ENCODE measurements around the gene PIP4K2A.

Gene PIP4K2A

GRCh38 chr10:22666287-22667092 is 47.9 kb downstream of the PIP4K2A start:
- peak; percentile 56 for DNase-seq (ENCODE audit: low read depth)

GRCh38 chr10:22665329-22665728 is 49.0 kb downstream of the PIP4K2A start:
- no peak for DNase-seq (ENCODE audit: low read depth)

GRCh38 chr10:22662733-22663330 is 51.5 kb downstream of the PIP4K2A start:
- no peak for DNase-seq (ENCODE audit: low read depth)

- no peak for DNase-seq (ENCODE audit: low read depth)
Measured at GRCh38 chr10:22659866-22660265, 54.5 kb downstream of the PIP4K2A start.

GRCh38 chr10:22658745-22659410 is 55.5 kb downstream of the PIP4K2A start:
- peak; percentile 60 for DNase-seq (ENCODE audit: low read depth)

GRCh38 chr10:22657566-22658225 is 56.7 kb downstream of the PIP4K2A start:
- DNase-seq (ENCODE audit: low read depth), result peak; percentile 86

- no peak for DNase-seq (ENCODE audit: low read depth)
Measured at GRCh38 chr10:22657024-22657423, 57.4 kb downstream of the PIP4K2A start.

- DNase-seq (ENCODE audit: low read depth), result no peak
Measured at GRCh38 chr10:22656036-22656435, 58.3 kb downstream of the PIP4K2A start.

GRCh38 chr10:22655312-22655981 is 58.9 kb downstream of the PIP4K2A start:
- DNase-seq (ENCODE audit: low read depth), result peak; percentile 94

- DNase-seq (ENCODE audit: low read depth), result no peak
Measured at GRCh38 chr10:22652988-22653481, 61.3 kb downstream of the PIP4K2A start.

- DNase-seq (ENCODE audit: low read depth), result no peak
Measured at GRCh38 chr10:22651276-22651980, 63.0 kb downstream of the PIP4K2A start.

- DNase-seq (ENCODE audit: low read depth), result no peak
Measured at GRCh38 chr10:22649994-22650393, 64.4 kb downstream of the PIP4K2A start.

GRCh38 chr10:22649390-22649841 is 65.0 kb downstream of the PIP4K2A start:
- DNase-seq (ENCODE audit: low read depth), result no peak

GRCh38 chr10:22648547-22648961 is 65.8 kb downstream of the PIP4K2A start:
- DNase-seq (ENCODE audit: low read depth), result peak; percentile 58

GRCh38 chr10:22647244-22647643 is 67.1 kb downstream of the PIP4K2A start:
- no peak for DNase-seq (ENCODE audit: low read depth)

GRCh38 chr10:22646388-22646853 is 68.0 kb downstream of the PIP4K2A start:
- no peak for DNase-seq (ENCODE audit: low read depth)

- no peak for DNase-seq (ENCODE audit: low read depth)
Measured at GRCh38 chr10:22644222-22644621, 70.2 kb downstream of the PIP4K2A start.

GRCh38 chr10:22643775-22644174 is 70.6 kb downstream of the PIP4K2A start:
- no peak for DNase-seq (ENCODE audit: low read depth)

- DNase-seq (ENCODE audit: low read depth), result no peak
Measured at GRCh38 chr10:22643116-22643515, 71.3 kb downstream of the PIP4K2A start.

GRCh38 chr10:22641743-22642142 is 72.6 kb downstream of the PIP4K2A start:
- DNase-seq (ENCODE audit: low read depth), result no peak

GRCh38 chr10:22640359-22640758 is 74.0 kb downstream of the PIP4K2A start:
- DNase-seq (ENCODE audit: low read depth), result no peak

Data from iris pigment epithelial cell (primary cell).